ENCODE data around the gene HK3.

GRCh38 chr5:176895831-176896230 lies 3.3 kb downstream of the HK3 start:
- TF ChIP-seq CTCF (conservative IDR thresholded peaks at IDR 0.05; ENCODE audit: low read depth in 2 of 2): no peak
- TF ChIP-seq NANOG (IDR thresholded peaks at IDR 0.05; ENCODE audit: borderline replicate concordance): no peak
- TF ChIP-seq ZNF331 (CRISPR knock-in tag; IDR thresholded peaks at IDR 0.05; ENCODE audit: low read depth): no peak
- no peak for TF ChIP-seq EZH2phosphoT487 (IDR thresholded peaks at IDR 0.05; ENCODE audit: unreplicated experiment)
- TF ChIP-seq EZH2 (IDR thresholded peaks at IDR 0.05; ENCODE audit: low read depth, unreplicated experiment): no peak
- no peak for TF ChIP-seq POLR2AphosphoS5 (IDR thresholded peaks at IDR 0.05; ENCODE audit: low read depth)
- TF ChIP-seq CREB1 (CRISPR knock-in tag; IDR thresholded peaks at IDR 0.05; ENCODE audit: low read depth): no peak
- TF ChIP-seq REST (IDR thresholded peaks at IDR 0.05; ENCODE audit: unreplicated experiment): no peak
- TF ChIP-seq ETS1 (IDR thresholded peaks at IDR 0.05): no peak
- TF ChIP-seq JUNB (IDR thresholded peaks at IDR 0.05; ENCODE audit: unreplicated experiment): no peak
- TF ChIP-seq STAT1 (IDR thresholded peaks at IDR 0.05; ENCODE audit: unreplicated experiment): no peak
- no peak for TF ChIP-seq ZNF114 (CRISPR knock-in tag; IDR thresholded peaks at IDR 0.05)
- no peak for TF ChIP-seq ZNF462 (CRISPR knock-in tag; IDR thresholded peaks at IDR 0.05)
